ENCODE results near the gene SBK3.
A peak's percentile ranks its signal among the peaks of the same experiment; 100 is the strongest.

SBK3 gene

GRCh38 chr19:55588738-55589137 is 43.4 kb upstream of the SBK3 start:
- Histone ChIP-seq H3F3A (ENCODE audit: insufficient read depth, low read length) (no peaks in the 10 kb centered on the region), H3K9me2 (replicated peaks; ENCODE audit: insufficient read depth, low read length) (no peaks in the 10 kb centered on the region), H3K9me3 (replicated peaks; ENCODE audit: insufficient read depth, low read length) (no peaks in the 10 kb centered on the region), H3K4me1 (ENCODE audit: low read length) (no peaks in the 10 kb centered on the region), H3K4me3 (ENCODE audit: low read length) (no peak overlapping the region), H3K27ac (ENCODE audit: low read length) (no peak overlapping the region), H3K27me3 (replicated peaks; ENCODE audit: insufficient read depth, low read length) (peaks cover 52% of the 10 kb centered on the region), H3K79me2 (ENCODE audit: low read length) (no peaks in the 10 kb centered on the region), H2AFZ (ENCODE audit: low read length) (no peak overlapping the region), H3K9ac (ENCODE audit: low read length) (no peak overlapping the region), H3K36me3 (replicated peaks; ENCODE audit: insufficient read depth, low read length) (no peaks in the 10 kb centered on the region), H4K20me1 (ENCODE audit: insufficient read depth, low read length) (no peaks in the 10 kb centered on the region), H3K4me2 (ENCODE audit: low read depth, low read length) (no peak overlapping the region)
- no peak for DNase-seq
- TF ChIP-seq EZH2 (optimal IDR thresholded peaks at IDR 0.05; ENCODE audit: low read depth, low read length) = no peak
- no peak for TF ChIP-seq EZH2phosphoT487 (IDR thresholded peaks at IDR 0.05; ENCODE audit: low read length)
- TF ChIP-seq, protein P1, sequence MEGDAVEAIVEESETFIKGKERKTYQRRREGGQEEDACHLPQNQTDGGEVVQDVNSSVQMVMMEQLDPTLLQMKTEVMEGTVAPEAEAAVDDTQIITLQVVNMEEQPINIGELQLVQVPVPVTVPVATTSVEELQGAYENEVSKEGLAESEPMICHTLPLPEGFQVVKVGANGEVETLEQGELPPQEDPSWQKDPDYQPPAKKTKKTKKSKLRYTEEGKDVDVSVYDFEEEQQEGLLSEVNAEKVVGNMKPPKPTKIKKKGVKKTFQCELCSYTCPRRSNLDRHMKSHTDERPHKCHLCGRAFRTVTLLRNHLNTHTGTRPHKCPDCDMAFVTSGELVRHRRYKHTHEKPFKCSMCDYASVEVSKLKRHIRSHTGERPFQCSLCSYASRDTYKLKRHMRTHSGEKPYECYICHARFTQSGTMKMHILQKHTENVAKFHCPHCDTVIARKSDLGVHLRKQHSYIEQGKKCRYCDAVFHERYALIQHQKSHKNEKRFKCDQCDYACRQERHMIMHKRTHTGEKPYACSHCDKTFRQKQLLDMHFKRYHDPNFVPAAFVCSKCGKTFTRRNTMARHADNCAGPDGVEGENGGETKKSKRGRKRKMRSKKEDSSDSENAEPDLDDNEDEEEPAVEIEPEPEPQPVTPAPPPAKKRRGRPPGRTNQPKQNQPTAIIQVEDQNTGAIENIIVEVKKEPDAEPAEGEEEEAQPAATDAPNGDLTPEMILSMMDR (IDR thresholded peaks at IDR 0.05; ENCODE audit: low read length) = no peak

- peak overlapping the region; percentile 40 for H3K4me2 ChIP-seq (ENCODE audit: low read depth, low read length)
- H3K9ac ChIP-seq (ENCODE audit: low read length) = no peak overlapping the region
- H3K27ac ChIP-seq (ENCODE audit: low read length) = no peak overlapping the region
- H3K4me1 ChIP-seq (ENCODE audit: low read length) = no peaks in the 10 kb centered on the region
- no peaks in the 10 kb centered on the region for H3K36me3 ChIP-seq (replicated peaks; ENCODE audit: insufficient read depth, low read length)
- no peaks in the 10 kb centered on the region for H3F3A ChIP-seq (ENCODE audit: insufficient read depth, low read length)
- no peaks in the 10 kb centered on the region for H3K9me2 ChIP-seq (replicated peaks; ENCODE audit: insufficient read depth, low read length)
- peak; percentile 90 for DNase-seq
- no peaks in the 10 kb centered on the region for H3K9me3 ChIP-seq (replicated peaks; ENCODE audit: insufficient read depth, low read length)
- H3K4me3 ChIP-seq (ENCODE audit: low read length) = peak overlapping the region; percentile 37
- H3K27me3 ChIP-seq (replicated peaks; ENCODE audit: insufficient read depth, low read length) = peaks cover 60% of the 10 kb centered on the region
- peak overlapping the region; percentile 34; the same call in 1 of the 2 replicates for H2AFZ ChIP-seq (ENCODE audit: low read length)
- H3K79me2 ChIP-seq (ENCODE audit: low read length) = no peaks in the 10 kb centered on the region
- TF ChIP-seq EZH2 (optimal IDR thresholded peaks at IDR 0.05; ENCODE audit: low read depth, low read length) (no peak), EZH2phosphoT487 (IDR thresholded peaks at IDR 0.05; ENCODE audit: low read length) (no peak)
- TF ChIP-seq, protein P1 (IDR thresholded peaks at IDR 0.05; ENCODE audit: low read length) = no peak
- H4K20me1 ChIP-seq (ENCODE audit: insufficient read depth, low read length) = no peaks in the 10 kb centered on the region
Observed at GRCh38 chr19:55586976-55587668, 41.8 kb upstream of the SBK3 start.

- no peak overlapping the region for H3K27ac ChIP-seq (ENCODE audit: low read length)
- H2AFZ ChIP-seq (ENCODE audit: low read length) = no peak overlapping the region
- H3K79me2 ChIP-seq (ENCODE audit: low read length) = no peaks in the 10 kb centered on the region
- H4K20me1 ChIP-seq (ENCODE audit: insufficient read depth, low read length) = no peaks in the 10 kb centered on the region
- no peaks in the 10 kb centered on the region for H3K36me3 ChIP-seq (replicated peaks; ENCODE audit: insufficient read depth, low read length)
- no peak overlapping the region for H3K9ac ChIP-seq (ENCODE audit: low read length)
- no peaks in the 10 kb centered on the region for H3K9me3 ChIP-seq (replicated peaks; ENCODE audit: insufficient read depth, low read length)
- DNase-seq = no peak
- no peak overlapping the region for H3K4me3 ChIP-seq (ENCODE audit: low read length)
- no peaks in the 10 kb centered on the region for H3K4me1 ChIP-seq (ENCODE audit: low read length)
- H3F3A ChIP-seq (ENCODE audit: insufficient read depth, low read length) = no peaks in the 10 kb centered on the region
- no peak overlapping the region for H3K4me2 ChIP-seq (ENCODE audit: low read depth, low read length)
- TF ChIP-seq, protein P1 (IDR thresholded peaks at IDR 0.05; ENCODE audit: low read length) = no peak
- TF ChIP-seq EZH2phosphoT487 (IDR thresholded peaks at IDR 0.05; ENCODE audit: low read length) (no peak), EZH2 (optimal IDR thresholded peaks at IDR 0.05; ENCODE audit: low read depth, low read length) (no peak)
- H3K9me2 ChIP-seq (replicated peaks; ENCODE audit: insufficient read depth, low read length) = no peaks in the 10 kb centered on the region
- peaks cover 73% of the 10 kb centered on the region for H3K27me3 ChIP-seq (replicated peaks; ENCODE audit: insufficient read depth, low read length)
Observed at GRCh38 chr19:55585658-55586339, 40.5 kb upstream of the SBK3 start.
